Transverse colon (tissue), 4 donors: ENCODE measurements around the gene FEM1A.

ENCODE experiments used
- CTCF ChIP-seq, 5 experiments: fragments of 200-600 bp in 3 of 5; fragments of 450-650 bp in 2 of 5; sonication (generic) in 3 of 5; IDR thresholded peaks; 1 replicate in 2 of 5; 2 replicates in 3 of 5; pipeline ENCODE4 v1.5.1; 2016 to 2017; ENCODE audit warnings: antibody characterized with exemption in 5 of 5, inconsistent platforms in 3 of 5, mild to moderate bottlenecking in 2 of 5, moderate library complexity in 1 of 5
- EP300 ChIP-seq: sonication (generic); formaldehyde crosslinking; IDR thresholded peaks from one replicate; pipeline ENCODE4 v1.6.1; 2017; ENCODE audit warnings: antibody characterized with exemption, low read depth
- POLR2A ChIP-seq: fragments of 450-650 bp; IDR thresholded peaks from one replicate; pipeline ENCODE4 v1.6.1; 2016; ENCODE audit warnings: antibody characterized with exemption, mild to moderate bottlenecking, moderate library complexity
- POLR2AphosphoS5 ChIP-seq, 3 donors: sonication (generic); formaldehyde crosslinking; IDR thresholded peaks; one replicate each; pipeline ENCODE4 v1.6.1; 2016; ENCODE audit warnings: antibody characterized with exemption in 3 of 3

- no peak for TF ChIP-seq POLR2A
- TF ChIP-seq CTCF (IDR thresholded peaks at IDR 0.05), result peak in 3 of 5 experiments; percentile 14 to 21 (median 16)
- TF ChIP-seq POLR2AphosphoS5 (IDR thresholded peaks at IDR 0.05), result no peak
- TF ChIP-seq EP300, result no peak
These were observed 37.6 kb downstream of the FEM1A start for GRCh38 chr19:4829001-4829712.
